Trophoblast cell (in vitro differentiated cells and primary cell): Measurements from ENCODE around the gene FAM151A.

Source experiments
- DNase-seq, 2 donors: peaks; one replicate each; pipeline ENCODE4 v3.0.0-alpha.2; 2016
- H2AFZ ChIP-seq: 2 replicates; pipeline ENCODE4 v1.6.1; 2013; ENCODE audit warnings: low read length, moderate library complexity, mild to moderate bottlenecking; ENCODE audit not compliant: insufficient read depth, poor library complexity
- H2AK5ac ChIP-seq: 2 replicates; pipeline ENCODE4 v1.6.1; 2013; ENCODE audit warnings: mild to moderate bottlenecking, low read length
- H2BK120ac ChIP-seq: 2 replicates; pipeline ENCODE4 v1.6.1; 2013; ENCODE audit warnings: low read length, mild to moderate bottlenecking, moderate library complexity; ENCODE audit not compliant: insufficient read depth, poor library complexity
- H2BK12ac ChIP-seq: 2 replicates; pipeline ENCODE4 v1.6.1; 2013; ENCODE audit warnings: mild to moderate bottlenecking, low read length, moderate library complexity
- H2BK5ac ChIP-seq: 2 replicates; pipeline ENCODE4 v1.6.1; 2013; ENCODE audit warnings: low read length, low read depth, moderate library complexity, mild to moderate bottlenecking; ENCODE audit not compliant: poor library complexity
- H3K14ac ChIP-seq: 2 replicates; pipeline ENCODE4 v1.6.1; 2013; ENCODE audit warnings: mild to moderate bottlenecking, low read length
- H3K18ac ChIP-seq: 2 replicates; pipeline ENCODE4 v1.6.1; 2013; ENCODE audit warnings: mild to moderate bottlenecking, low read length
- H3K23ac ChIP-seq: 2 replicates; pipeline ENCODE4 v1.6.1; 2013; ENCODE audit warnings: low read length
- H3K27ac ChIP-seq: 2 replicates; pipeline ENCODE4 v1.5.1; 2013; ENCODE audit warnings: low read depth, mild to moderate bottlenecking, inconsistent platforms, low read length, moderate library complexity
- H3K27me3 ChIP-seq: 2 replicates; pipeline ENCODE4 v1.6.1; 2013; ENCODE audit warnings: inconsistent platforms, mild to moderate bottlenecking, low read length, moderate library complexity; ENCODE audit not compliant: insufficient read depth
- H3K36me3 ChIP-seq, 2 experiments: 1 replicate in 1 of 2; 2 replicates in 1 of 2; pipeline ENCODE4 v1.6.1; 2013; ENCODE audit warnings: low read length in 2 of 2, mild to moderate bottlenecking in 2 of 2, moderate library complexity in 1 of 2; ENCODE audit not compliant: insufficient read depth in 2 of 2, control insufficient read depth in 1 of 2
- H3K4ac ChIP-seq: 2 replicates; pipeline ENCODE4 v1.6.1; 2013; ENCODE audit warnings: low read depth, mild to moderate bottlenecking, low read length, moderate library complexity
- H3K4me1 ChIP-seq, 2 experiments: 1 replicate in 1 of 2; 2 replicates in 1 of 2; pipeline ENCODE4 v1.6.1; 2013; ENCODE audit warnings: low read length in 2 of 2, mild to moderate bottlenecking in 2 of 2, moderate library complexity in 1 of 2; ENCODE audit not compliant: insufficient read depth in 2 of 2, control insufficient read depth in 1 of 2
- H3K4me2 ChIP-seq: 2 replicates; pipeline ENCODE4 v1.6.1; 2013; ENCODE audit warnings: inconsistent platforms, mild to moderate bottlenecking, low read length, moderate library complexity
- H3K4me3 ChIP-seq: 2 replicates; pipeline ENCODE4 v1.5.1; 2013; ENCODE audit warnings: mild to moderate bottlenecking, low read depth, low read length, inconsistent platforms
- H3K79me1 ChIP-seq: one replicate; pipeline ENCODE4 v1.6.1; 2013; ENCODE audit warnings: low read length
- H3K79me2 ChIP-seq: 2 replicates; pipeline ENCODE4 v1.6.1; 2013; ENCODE audit warnings: low read length, mild to moderate bottlenecking; ENCODE audit not compliant: control insufficient read depth, insufficient read depth, poor library complexity
- H3K9ac ChIP-seq: 2 replicates; pipeline ENCODE4 v1.6.1; 2013; ENCODE audit warnings: mild to moderate bottlenecking, low read length
- H3K9me3 ChIP-seq: 2 replicates; pipeline ENCODE4 v1.6.1; 2013; ENCODE audit warnings: low read depth, mild to moderate bottlenecking, control low read depth, inconsistent platforms, low read length; ENCODE audit not compliant: insufficient read depth
- H4K12ac ChIP-seq: 2 replicates; pipeline ENCODE4 v1.6.1; 2013; ENCODE audit warnings: low read depth, mild to moderate bottlenecking, low read length, moderate library complexity
- H4K8ac ChIP-seq: 2 replicates; pipeline ENCODE4 v1.6.1; 2013; ENCODE audit warnings: low read depth, mild to moderate bottlenecking, low read length, moderate library complexity
- H4K91ac ChIP-seq: one replicate; pipeline ENCODE4 v1.6.1; 2013; ENCODE audit warnings: low read depth, mild to moderate bottlenecking, low read length, moderate library complexity
- WGBS: extraction: QIAGEN DNeasy Blood & Tissue Kit; methylation state at CpG from one replicate; pipeline ENCODE4 v1.1.7; 2013; ENCODE audit warnings: missing lambda C conversion rate; ENCODE audit not compliant: insufficient read length, insufficient coverage; ENCODE audit errors: extremely low coverage; 5-methylcytosine and 5-hydroxymethylcytosine counted together

FAM151A gene

DNA sequence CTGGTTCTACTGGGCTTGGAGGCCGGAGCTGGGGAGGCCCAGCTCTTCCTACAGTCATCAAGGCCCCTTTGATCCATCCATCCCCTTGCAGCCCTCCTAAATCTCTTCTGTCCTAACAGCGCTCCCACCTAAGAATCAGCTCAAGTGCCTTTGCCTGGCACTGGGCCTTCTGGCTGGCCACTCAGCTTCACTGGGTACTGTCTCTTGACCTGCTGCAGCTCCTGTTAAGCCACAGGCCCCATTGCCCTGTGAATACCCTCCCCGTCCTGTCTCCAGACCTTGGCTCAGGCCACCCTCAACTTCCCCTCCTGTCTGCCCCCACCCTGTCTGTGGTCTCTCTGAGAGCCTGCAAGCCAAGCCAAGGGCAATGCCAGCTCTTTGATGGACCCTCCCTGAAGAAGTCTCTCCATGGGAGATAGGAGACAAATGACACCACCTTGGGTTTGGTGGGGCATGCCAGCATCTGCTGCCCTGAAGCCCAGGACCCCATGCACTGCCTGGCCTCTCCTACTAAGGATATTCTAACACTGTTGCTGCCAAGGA lies 27.3 kb downstream of the FAM151A start:
- H2BK12ac ChIP-seq, result no peak overlapping the region
- no peaks in the 10 kb centered on the region for H3K79me2 ChIP-seq
- no peak overlapping the region for H4K8ac ChIP-seq
- no peak overlapping the region for H3K18ac ChIP-seq
- peaks cover 0 to 2% of the 10 kb centered on the region in 2 experiments for H3K36me3 ChIP-seq
- no peak overlapping the region for H3K9ac ChIP-seq
- no peak overlapping the region for H3K14ac ChIP-seq
- no peak overlapping the region for H3K4me3 ChIP-seq
- no peak overlapping the region for H3K27ac ChIP-seq
- H3K4me2 ChIP-seq, result no peak overlapping the region
- H2AFZ ChIP-seq, result no peak overlapping the region
- no peaks in the 10 kb centered on the region for H3K79me1 ChIP-seq
- H3K4ac ChIP-seq, result no peak overlapping the region
- H2BK5ac ChIP-seq, result no peak overlapping the region
- no peak overlapping the region for H4K12ac ChIP-seq
- no peak overlapping the region for H2AK5ac ChIP-seq
- peaks cover 1% of the 10 kb centered on the region for H3K9me3 ChIP-seq
- WGBS, result no CpG with 5 or more reads among the region's 3 CpGs
- H3K23ac ChIP-seq, result no peak overlapping the region
- H4K91ac ChIP-seq, result no peak overlapping the region
- DNase-seq, result no peak
- no peaks in the 10 kb centered on the region for H3K4me1 ChIP-seq
- no peak overlapping the region for H2BK120ac ChIP-seq
- no peaks in the 10 kb centered on the region for H3K27me3 ChIP-seq

DNA sequence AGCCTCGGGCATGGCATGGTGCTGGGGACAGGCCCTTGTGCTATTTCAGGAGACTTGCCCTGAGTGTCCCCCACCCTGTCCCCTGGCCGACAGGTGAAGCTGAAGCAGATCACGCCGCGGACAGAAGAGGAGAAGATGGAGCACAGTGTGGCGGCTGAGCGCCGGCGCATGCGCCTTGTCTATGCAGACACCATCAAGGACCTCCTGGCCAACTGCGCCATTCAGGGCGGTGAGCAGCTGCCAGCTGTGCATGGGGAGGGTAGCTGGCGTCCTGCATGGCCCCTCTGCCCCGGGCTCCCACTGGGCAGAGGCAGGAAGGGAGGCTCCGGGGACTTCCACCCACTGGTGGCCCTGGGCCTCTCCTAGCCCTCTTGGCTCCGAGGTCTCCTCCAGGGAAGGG lies 28.9 kb downstream of the FAM151A start:
- Histone ChIP-seq H2AK5ac (no peak overlapping the region), H3K14ac (no peak overlapping the region), H3K79me2 (no peaks in the 10 kb centered on the region), H3K79me1 (no peaks in the 10 kb centered on the region), H3K4me3 (no peak overlapping the region), H3K9me3 (peaks cover 1% of the 10 kb centered on the region), H3K18ac (no peak overlapping the region), H3K4me2 (no peak overlapping the region), H4K91ac (no peak overlapping the region), H2AFZ (no peak overlapping the region), H3K27ac (no peak overlapping the region), H3K23ac (no peak overlapping the region), H4K12ac (no peak overlapping the region), H2BK120ac (no peak overlapping the region), H2BK5ac (no peak overlapping the region), H2BK12ac (no peak overlapping the region), H3K27me3 (no peaks in the 10 kb centered on the region), H3K4ac (no peak overlapping the region), H4K8ac (no peak overlapping the region), H3K9ac (no peak overlapping the region), H3K4me1 (no peaks in the 10 kb centered on the region), H3K36me3 (peaks cover 0 to 2% of the 10 kb centered on the region in 2 experiments)
- WGBS, result no CpG with 5 or more reads among the region's 16 CpGs
- DNase-seq, result no peak

DNA sequence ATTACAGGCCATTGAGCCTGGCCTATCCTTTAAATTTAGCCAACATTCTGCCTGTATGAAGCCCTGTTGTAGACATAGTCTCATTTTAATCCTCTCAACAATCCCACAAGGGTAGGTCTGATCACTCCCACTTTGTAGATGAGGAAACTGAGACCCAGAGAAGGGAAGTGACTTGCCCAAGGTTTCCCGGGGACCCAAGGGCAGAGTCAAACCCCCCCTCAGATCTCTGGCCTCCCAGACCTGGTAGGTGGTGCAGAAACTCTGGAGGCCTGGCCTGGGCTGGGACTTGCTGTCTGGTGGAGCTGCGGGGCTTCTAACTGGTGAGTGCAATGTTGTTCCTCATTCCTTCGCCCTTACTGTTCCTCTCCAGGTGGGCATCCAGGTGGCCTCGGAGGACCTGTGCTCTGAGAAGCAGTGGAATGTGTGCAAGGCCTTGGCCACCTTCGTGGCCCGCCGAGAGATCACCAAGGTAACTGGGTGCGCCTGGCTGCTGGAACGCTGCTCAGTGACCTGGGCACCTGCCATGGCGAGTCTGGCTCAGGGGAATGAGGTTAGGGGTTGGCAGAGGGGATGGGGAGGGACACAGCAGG lies 29.7 kb downstream of the FAM151A start:
- H3K36me3 ChIP-seq, result peaks cover 0 to 2% of the 10 kb centered on the region in 2 experiments
- no peak overlapping the region for H3K4me3 ChIP-seq
- H2BK12ac ChIP-seq, result no peak overlapping the region
- H3K23ac ChIP-seq, result no peak overlapping the region
- H3K79me2 ChIP-seq, result no peaks in the 10 kb centered on the region
- H3K27me3 ChIP-seq, result no peaks in the 10 kb centered on the region
- WGBS, result no CpG with 5 or more reads among the region's 10 CpGs
- no peak overlapping the region for H3K4ac ChIP-seq
- H3K18ac ChIP-seq, result no peak overlapping the region
- no peak overlapping the region for H2BK120ac ChIP-seq
- peaks cover 1% of the 10 kb centered on the region for H3K9me3 ChIP-seq
- H4K91ac ChIP-seq, result no peak overlapping the region
- H2BK5ac ChIP-seq, result no peak overlapping the region
- H3K14ac ChIP-seq, result no peak overlapping the region
- H3K9ac ChIP-seq, result no peak overlapping the region
- H3K4me2 ChIP-seq, result no peak overlapping the region
- DNase-seq, result peak in 1 of 2 donors; percentile 47
- H3K27ac ChIP-seq, result no peak overlapping the region
- no peaks in the 10 kb centered on the region for H3K4me1 ChIP-seq
- no peak overlapping the region for H4K12ac ChIP-seq
- no peak overlapping the region for H2AK5ac ChIP-seq
- no peak overlapping the region for H4K8ac ChIP-seq
- no peak overlapping the region for H2AFZ ChIP-seq
- no peaks in the 10 kb centered on the region for H3K79me1 ChIP-seq

DNA sequence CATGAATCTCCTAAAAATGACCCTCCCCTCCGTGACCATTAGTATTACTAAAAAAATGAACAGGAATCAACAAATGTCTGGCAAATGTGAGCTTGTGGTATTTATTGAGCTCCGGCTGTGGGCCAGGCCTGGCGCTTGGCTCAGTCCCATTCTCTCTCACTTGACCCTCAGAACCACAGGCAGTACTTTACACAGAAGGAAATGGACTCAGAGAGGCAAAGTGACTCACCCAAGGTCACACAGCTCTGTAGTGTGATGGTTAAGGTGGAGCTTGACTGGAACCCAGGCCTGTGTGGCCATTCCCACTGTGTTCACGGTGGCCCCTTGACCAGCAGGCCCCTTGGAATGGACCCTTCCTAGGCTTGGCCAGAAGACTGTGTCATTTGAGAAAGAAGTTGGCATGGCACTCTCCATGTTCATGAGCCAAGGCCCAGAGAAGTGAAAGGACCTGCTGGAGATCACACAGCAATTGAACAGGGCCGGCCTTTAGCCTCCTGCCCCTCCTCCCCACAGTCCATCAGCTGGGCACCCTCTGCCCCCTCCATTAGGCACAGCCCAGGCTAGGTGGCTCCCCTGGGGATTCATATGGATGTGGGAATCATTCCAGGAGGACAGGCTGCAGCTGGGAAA lies 32.1 kb downstream of the FAM151A start:
- Histone ChIP-seq H3K9ac (no peak overlapping the region), H3K36me3 (peaks cover 0 to 2% of the 10 kb centered on the region in 2 experiments), H2BK120ac (no peak overlapping the region), H3K9me3 (peaks cover 1% of the 10 kb centered on the region), H3K4me2 (no peak overlapping the region), H3K27ac (no peak overlapping the region), H3K23ac (no peak overlapping the region), H3K4me1 (no peaks in the 10 kb centered on the region), H2AFZ (no peak overlapping the region), H4K91ac (no peak overlapping the region), H3K4ac (no peak overlapping the region), H3K79me1 (no peaks in the 10 kb centered on the region), H3K18ac (no peak overlapping the region), H3K14ac (no peak overlapping the region), H3K79me2 (no peaks in the 10 kb centered on the region), H3K4me3 (no peak overlapping the region), H4K12ac (no peak overlapping the region), H2AK5ac (no peak overlapping the region), H2BK12ac (no peak overlapping the region), H4K8ac (no peak overlapping the region), H2BK5ac (no peak overlapping the region), H3K27me3 (no peaks in the 10 kb centered on the region)
- DNase-seq, result no peak
- WGBS, result no CpG with 5 or more reads among the region's 5 CpGs
